ENCODE results near the gene AHCYL1.

The AHCYL1 gene

GRCh38 chr1:110070282-110070669 lies 85.7 kb downstream of the AHCYL1 start:
- TF ChIP-seq MYC (IDR thresholded peaks at IDR 0.05; ENCODE audit: low read depth, low read length) (no peak), POLR2A (IDR thresholded peaks at IDR 0.05; ENCODE audit: extremely low read depth, insufficient read length) (no peak)
- TF ChIP-seq, protein P1, sequence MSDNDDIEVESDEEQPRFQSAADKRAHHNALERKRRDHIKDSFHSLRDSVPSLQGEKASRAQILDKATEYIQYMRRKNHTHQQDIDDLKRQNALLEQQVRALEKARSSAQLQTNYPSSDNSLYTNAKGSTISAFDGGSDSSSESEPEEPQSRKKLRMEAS (IDR thresholded peaks at IDR 0.05; ENCODE audit: low read depth, low read length): no peak
- TF ChIP-seq, protein P2, sequence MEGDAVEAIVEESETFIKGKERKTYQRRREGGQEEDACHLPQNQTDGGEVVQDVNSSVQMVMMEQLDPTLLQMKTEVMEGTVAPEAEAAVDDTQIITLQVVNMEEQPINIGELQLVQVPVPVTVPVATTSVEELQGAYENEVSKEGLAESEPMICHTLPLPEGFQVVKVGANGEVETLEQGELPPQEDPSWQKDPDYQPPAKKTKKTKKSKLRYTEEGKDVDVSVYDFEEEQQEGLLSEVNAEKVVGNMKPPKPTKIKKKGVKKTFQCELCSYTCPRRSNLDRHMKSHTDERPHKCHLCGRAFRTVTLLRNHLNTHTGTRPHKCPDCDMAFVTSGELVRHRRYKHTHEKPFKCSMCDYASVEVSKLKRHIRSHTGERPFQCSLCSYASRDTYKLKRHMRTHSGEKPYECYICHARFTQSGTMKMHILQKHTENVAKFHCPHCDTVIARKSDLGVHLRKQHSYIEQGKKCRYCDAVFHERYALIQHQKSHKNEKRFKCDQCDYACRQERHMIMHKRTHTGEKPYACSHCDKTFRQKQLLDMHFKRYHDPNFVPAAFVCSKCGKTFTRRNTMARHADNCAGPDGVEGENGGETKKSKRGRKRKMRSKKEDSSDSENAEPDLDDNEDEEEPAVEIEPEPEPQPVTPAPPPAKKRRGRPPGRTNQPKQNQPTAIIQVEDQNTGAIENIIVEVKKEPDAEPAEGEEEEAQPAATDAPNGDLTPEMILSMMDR (IDR thresholded peaks at IDR 0.05; ENCODE audit: low read depth, low read length): no peak
- no peak for DNase-seq (ENCODE audit: low read depth)
- no peak overlapping the region for H3K4me3 ChIP-seq (ENCODE audit: low read depth, low read length)

DNA sequence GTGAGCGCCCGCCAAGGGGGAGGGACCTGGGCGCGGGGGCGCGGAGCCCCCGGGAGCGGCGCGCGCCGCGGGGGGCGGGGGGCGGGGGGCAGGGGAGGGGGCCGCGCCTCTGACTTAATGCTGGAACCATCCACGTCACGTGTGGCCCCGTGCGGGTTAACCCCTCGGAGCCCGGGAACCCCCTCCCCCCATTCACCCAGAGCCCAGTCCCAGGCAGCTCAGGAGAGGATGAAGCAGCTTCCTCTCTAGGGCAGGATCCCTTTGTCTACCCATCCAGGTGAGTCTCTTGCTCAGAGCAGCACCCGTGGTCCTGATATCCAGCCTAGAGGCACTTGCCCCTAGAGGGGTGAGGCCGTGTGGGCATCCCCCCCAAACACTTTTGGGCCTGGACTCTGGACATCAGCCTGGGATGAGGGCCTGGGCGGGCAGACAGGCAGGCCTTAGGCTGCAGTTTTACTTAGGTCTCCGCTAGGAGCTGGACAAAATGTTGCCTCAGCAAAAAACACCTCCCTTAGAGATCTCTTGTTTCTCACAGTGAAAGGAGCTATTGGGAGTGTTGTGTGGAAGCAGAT lies 86.2 kb downstream of the AHCYL1 start, which contains the start of gene ALX3:
ALX3 (minus strand) TSS at position 2 of the 572 bp plus-strand sequence. CDS start 60 bp downstream, outside the sequence.
- H3K4me3 ChIP-seq (ENCODE audit: low read depth, low read length): no peak within 1 kb of the TSS
- TF ChIP-seq, protein P1 (IDR thresholded peaks at IDR 0.05; ENCODE audit: low read depth, low read length): no peak
- TF ChIP-seq POLR2A (IDR thresholded peaks at IDR 0.05; ENCODE audit: extremely low read depth, insufficient read length): no peak
- no peak for TF ChIP-seq MYC (IDR thresholded peaks at IDR 0.05; ENCODE audit: low read depth, low read length)
- TF ChIP-seq, protein P2 (IDR thresholded peaks at IDR 0.05; ENCODE audit: low read depth, low read length): no peak
- DNase-seq (ENCODE audit: low read depth): no peak
